RKO (cell line): ENCODE results near the gene SCARF2.
"Not testable (repeated sequence)": the region's sequence is repeated elsewhere in the genome, so short reads cannot be mapped to it uniquely, and the experiment has no call there.

ENCODE experiments used
- DNase-seq: peaks from one replicate; pipeline ENCODE4 v3.0.0-alpha.2; 2016; ENCODE audit warnings: low spot score

SCARF2 gene, protein sequence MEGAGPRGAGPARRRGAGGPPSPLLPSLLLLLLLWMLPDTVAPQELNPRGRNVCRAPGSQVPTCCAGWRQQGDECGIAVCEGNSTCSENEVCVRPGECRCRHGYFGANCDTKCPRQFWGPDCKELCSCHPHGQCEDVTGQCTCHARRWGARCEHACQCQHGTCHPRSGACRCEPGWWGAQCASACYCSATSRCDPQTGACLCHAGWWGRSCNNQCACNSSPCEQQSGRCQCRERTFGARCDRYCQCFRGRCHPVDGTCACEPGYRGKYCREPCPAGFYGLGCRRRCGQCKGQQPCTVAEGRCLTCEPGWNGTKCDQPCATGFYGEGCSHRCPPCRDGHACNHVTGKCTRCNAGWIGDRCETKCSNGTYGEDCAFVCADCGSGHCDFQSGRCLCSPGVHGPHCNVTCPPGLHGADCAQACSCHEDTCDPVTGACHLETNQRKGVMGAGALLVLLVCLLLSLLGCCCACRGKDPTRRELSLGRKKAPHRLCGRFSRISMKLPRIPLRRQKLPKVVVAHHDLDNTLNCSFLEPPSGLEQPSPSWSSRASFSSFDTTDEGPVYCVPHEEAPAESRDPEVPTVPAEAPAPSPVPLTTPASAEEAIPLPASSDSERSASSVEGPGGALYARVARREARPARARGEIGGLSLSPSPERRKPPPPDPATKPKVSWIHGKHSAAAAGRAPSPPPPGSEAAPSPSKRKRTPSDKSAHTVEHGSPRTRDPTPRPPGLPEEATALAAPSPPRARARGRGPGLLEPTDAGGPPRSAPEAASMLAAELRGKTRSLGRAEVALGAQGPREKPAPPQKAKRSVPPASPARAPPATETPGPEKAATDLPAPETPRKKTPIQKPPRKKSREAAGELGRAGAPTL

DNA sequence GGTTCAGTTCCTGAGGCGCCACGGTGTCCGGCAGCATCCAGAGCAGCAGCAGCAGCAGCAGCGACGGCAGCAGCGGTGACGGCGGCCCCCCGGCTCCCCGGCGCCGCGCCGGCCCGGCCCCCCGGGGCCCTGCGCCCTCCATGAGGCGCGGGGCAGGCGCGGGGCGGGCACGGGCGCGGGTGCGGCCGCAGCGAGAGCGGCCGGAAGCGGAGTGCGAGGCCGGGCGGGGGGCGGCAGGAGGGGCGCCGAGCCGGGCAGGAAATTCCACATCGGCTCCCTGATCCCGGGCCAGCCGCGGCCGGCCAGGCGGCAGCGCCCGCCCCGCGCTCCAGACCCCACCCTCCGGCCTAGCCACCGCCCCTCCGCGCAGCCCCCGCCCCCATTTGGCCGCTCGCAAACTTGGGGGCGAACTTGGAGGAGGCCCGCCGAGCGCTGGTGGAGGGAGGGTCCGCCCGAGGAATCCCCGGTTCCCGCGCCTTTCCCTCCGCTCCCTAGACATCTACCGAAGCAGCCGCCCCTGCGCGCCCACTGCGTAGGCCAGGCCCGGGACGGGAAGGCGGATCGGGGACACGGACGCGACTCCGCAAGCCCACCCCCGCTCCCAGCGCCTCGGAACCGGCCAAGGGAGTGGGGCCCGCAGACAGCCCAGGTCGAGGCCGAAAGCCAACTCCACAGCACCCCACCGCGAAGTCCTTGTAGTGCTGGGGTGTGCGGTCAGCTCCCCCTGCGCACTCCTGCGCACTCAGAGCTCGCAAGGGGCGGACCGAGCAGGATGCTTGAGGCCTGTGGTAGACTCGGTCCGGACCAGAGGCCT, at the start of gene SCARF2:
Gene SCARF2, minus strand, starts transcription at position 213 of the 814 bp plus-strand sequence. Its CDS starts 71 bp downstream, at position 142.
- DNase-seq, result no peak

DNA sequence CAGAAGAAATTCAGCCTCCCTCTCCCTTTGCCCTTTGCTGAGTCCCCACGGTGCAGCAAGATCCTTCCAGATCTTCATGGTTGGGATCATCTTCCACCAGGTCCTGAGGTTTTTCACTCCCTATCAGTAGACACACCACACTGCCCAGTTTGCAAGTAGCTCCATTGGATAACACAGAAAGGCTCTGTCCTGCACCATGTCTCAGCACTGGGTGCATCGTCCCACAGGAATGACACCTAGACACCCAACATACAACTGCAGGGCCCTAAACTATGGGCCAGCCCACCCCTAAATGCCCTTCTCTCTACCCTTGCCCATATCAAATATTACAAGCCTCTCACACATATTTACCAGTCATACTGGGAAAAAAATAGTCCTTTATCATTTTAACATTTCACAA, 48.6 kb upstream of the SCARF2 start:
- no peak for DNase-seq

DNA sequence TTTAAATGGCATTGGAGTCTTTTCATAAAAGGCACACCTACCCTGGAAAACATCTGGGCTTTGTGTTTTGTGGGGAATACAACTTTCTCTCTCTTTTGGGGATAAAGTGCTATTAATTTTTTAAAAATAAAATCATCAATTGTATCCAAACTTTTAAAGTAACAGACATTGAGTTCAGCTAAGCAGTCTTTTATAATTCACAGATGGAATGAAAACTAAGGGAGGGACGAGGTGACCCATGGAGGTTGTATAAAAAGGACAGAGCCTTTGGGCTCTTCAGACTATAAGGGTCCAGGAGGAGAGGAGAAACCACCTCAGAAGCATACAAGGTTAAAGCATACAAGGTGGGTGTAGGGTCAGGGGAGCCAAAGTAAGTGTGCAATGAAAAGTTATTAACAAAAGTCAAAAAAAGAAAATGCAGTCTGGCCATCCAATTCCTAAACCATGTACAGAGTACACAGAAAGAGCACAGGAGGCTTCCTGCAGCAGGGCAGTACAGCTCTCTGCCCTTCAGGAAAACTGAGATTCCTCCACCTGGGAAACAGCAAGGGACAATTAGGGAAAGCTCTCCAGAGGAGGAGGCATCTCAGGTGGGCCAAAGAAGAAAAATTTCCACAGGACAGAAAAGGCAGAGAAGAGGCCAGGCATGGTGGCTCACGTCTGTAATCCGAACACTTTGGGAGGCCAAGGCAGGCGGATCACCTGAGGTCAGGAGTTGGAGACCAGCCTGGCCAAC, 47.5 kb upstream of the SCARF2 start:
- DNase-seq, result no peak

DNA sequence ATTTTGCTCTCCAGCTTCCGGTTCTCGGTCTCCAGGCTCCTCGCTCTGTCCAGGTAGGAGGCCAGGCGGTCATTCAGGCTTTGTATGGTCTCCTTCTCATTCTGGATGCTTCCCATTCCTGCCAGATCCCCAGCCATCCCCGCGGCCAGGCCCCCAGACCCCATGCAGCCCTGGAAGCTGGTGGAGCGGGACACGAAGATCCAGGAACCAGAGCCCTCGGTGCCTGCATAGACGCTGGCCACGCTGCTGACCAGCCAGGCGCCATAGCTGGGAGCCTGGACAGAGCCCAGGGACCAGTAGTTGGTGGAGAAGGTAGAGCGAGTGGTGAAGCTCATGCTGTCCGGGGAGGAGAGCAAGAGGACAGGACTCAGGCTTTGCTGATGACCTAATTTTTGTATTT, 46.1 kb upstream of the SCARF2 start:
- no peak for DNase-seq

DNA sequence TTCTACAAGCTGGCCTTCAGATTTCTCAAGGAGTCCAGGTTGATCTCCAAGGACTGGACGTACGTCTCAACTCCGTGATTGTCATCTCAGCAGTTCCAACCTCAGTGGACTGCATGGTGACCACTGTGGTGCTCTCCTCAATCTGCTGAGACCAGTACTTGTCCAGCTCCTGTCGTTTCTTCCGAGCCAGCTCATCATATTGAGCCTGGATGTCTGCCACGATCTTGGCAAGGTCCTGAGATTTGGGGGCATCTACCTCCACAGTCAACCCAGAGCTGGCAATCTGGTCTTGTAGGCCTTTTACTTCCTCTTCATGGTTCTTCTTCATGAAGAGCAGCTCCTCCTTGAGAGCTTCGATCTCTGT, 45.5 kb upstream of the SCARF2 start:
- not testable (repeated sequence) for DNase-seq

DNA sequence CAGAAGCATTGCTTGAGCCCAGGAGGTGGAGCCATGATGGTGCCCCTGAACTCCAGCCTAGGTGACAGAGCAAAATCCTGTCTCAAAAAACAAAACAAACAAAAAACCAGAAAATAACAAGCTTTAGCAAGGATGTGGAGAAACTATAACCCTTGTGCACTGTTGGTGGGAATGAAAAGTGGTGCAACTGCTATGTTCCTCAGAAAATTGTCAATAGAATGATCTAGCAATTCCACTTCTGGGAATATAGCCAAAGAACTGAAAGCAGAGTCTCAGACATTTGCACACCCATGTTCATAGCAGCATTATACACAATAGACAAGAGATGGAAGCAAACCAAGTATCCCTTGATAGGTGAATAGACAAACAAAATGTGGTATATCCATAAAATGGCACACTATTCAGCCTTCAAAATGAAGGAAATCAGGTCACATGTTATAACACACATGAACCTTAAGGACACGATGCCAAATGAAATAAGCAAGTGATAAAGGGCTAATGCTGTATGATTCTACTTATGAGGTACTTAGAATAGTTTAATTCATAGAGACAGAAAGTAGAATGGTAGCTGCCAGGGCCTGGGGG, 42.1 kb upstream of the SCARF2 start:
- no peak for DNase-seq

DNA sequence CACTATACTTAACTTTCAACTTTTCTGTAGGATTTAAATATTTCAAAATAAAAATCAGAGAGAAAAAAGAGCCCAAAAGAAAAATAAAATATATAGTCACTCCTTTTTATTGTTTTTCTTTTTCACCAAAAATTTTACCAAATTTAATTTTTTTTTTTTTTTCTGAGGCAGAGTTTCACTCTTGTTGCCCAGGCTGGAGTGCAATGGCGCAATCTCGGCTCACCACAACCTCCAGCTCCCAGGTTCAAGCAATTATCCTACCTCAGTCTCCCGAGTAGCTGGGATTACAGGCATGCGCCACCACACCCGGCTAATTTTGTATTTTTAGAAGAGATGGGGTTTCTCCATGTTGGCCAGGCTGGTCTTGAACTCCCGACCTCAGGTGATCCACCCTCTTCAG, 40.4 kb upstream of the SCARF2 start:
- not testable (repeated sequence) for DNase-seq

DNA sequence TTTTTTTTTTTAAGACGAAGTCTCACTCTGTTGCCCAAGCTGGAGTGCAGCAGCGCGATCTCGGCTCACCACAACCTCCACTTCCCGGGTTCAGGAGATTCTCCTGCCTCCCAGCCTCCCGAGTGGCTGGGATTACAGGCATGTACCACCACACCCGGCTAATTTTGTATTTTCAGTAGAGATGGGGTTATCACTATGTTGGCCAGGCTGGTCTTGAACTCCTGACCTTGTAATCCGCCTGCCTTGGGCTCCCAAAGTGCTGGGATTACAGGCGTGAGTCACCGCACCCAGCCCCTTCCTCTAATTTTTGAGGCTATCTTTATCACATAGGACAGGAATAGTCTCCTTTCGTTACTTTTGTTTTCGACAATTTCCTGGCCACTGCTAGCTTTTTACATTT, 37.9 kb upstream of the SCARF2 start:
- not testable (repeated sequence) for DNase-seq

DNA sequence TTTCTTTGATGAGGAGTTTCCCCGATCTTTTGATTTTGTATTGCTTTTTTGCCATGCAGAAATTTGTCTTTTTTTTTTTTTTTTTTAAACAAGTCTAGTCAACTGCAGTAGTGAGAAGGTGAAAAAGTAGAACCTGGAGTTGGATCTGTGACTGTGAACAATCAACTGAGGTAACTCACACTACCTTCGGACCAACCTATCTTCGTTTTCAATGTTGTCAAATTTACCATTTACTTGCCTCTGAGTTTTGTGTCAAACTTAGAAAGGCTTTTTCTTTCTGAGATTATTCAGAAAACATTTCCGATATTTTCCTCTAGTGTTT, 37.5 kb upstream of the SCARF2 start:
- no peak for DNase-seq

DNA sequence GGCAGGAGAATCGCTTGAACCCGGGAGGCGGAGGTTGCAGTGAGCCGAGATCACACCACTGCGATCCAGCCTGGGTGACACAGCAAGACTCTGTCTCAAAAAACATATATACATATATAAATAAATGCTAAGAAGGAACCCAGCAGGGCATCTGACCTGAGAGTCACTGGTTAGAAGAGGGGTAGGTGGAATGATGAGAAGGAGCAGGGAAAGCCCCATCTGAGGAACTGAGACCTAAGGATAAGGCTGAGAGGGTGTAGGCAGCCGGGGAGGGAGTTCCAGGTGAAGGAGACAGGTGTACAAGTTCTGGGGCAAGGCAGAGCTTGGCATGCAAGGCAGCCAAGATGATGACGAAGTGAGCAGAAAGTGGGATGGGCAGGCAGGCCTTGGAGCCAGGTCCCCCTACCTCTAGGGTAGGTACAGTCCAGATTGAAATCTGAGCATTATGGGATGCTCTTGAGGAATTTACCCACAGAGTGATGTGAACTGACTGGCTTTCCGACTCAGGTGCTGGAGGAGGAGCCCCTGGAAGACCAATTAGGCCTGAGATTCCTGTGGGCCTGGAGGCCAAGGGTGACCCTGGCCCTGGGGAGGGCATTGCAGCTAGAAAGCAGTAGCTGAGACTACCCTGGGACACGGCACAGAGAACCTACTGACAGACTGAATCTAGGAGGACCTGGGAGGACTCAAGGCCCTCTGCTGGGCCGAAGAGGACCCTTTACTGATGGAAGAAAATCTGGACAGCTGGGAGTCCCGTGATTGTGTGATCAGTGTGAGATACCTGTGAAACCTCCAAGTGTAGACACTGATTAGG, 35.2 kb upstream of the SCARF2 start:
- no peak for DNase-seq

DNA sequence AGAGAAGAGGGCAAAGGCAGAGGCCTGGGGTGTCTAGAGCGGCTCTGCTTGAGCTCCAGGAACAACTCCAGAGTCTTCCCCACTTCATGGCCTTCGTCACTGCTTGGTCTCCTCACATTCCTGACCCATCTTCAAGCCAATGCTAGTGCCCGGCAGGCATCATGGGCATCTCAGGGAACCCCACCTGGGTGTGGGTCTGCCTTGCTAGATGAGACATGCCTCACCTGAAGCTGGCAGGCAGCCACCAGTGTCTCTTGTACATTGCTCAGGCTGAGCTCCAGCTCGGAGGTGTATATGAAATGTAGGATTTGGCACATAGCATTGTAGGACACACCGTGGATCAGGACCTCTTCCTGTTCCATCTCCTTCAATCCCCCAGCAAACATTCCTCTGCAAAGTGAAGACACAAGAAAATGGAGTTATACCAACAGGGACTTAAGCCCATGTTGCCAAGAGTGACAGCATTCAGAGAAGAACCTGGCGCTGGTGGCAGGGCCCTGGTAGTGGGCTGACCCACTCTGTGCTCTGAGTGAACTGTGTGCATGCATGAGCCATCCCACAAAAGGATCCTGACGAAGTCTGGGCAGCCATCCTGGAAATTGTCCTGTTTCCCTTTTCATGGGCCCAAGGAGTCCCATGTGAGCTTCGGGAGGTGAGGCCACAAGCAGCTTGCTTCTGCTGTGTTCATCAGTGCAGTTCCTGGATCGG, 33.7 kb upstream of the SCARF2 start:
- no peak for DNase-seq

DNA sequence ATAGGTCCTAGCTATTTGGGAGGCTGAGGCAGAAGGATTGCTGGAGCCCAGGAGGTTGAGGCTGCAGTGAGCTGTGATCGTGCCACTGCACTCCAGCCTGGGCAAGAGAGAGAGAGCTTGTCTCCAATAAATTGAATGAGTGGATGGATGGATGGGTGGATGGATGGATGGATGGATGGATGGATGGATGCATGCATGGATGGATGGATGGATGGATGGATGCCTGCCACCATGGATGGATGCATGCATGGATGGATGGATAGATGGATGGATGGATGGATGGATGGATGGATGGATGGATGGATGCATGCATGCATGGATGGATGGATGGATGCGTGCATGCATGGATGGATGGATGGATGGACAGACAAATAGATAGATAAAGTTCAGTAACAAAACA, 32.9 kb upstream of the SCARF2 start:
- DNase-seq, result not testable (repeated sequence)

DNA sequence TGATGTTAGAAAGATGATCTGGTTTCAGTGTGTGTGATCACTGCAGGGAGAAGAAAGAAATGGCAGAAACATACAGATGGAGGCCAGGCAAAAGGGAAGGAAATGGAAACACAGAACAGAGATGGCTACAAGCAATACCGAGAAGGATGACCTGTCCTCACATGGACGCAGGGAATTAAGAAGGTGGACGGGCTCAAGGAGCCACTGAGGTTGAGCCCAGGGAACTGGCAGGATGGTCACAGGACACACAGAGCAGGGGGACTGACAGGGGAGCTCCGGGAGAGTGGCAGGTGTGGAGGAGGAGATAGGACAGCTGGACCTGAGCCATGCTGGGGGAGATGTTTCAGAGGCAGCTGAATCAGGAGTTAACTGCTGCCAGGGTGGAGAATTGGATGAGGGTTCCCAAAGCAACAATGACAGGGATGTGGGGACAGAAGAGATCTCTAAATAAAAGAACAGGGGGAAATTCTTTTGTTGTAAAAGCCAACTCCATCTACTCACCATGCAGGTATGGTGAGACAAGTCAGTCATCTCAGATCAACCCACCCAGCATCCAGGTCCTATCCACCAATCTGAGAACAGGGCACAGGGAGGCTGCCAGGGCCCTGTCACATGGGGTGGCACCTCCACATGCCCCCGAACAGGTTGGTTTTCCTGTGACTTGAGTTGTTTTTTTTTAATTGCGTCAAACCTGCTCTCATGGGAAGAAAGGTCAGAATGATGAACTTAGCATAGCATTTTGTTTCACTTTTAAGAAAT, 31.7 kb upstream of the SCARF2 start:
- DNase-seq, result no peak

DNA sequence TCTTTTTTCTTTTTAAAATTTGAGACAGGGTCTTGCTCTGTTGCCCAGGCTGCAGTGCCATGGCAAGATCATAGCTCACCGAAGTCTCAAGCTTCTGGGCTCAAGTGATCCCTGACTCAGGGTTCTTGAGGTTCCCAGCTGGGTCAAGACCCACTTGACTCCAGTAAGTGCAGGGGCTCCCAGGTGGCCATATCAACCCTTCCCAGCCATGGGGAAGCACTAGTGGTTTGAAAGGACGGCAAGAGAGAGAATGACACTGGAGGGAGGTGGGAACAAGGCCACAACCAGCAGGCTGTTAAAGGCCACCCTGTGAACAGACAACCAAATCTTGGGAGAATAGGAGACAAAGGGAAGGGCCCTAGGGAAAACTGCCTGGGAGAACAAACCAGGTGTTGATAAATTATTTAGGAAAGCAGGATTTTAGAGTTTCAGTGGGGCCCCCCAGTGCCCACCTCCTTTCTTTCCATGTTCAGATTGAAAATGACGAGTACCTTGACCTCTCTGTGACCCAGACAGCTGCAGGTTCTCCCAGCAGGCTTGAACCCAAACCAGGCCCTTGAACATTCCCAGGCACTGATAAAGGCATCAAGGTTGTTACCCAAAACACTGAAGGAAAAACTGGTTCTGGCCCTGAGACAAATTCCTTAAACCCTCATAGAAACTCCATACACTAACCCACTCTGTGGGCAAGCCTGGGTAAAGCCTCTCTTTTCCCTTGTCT, 29.2 kb upstream of the SCARF2 start:
- DNase-seq, result no peak

DNA sequence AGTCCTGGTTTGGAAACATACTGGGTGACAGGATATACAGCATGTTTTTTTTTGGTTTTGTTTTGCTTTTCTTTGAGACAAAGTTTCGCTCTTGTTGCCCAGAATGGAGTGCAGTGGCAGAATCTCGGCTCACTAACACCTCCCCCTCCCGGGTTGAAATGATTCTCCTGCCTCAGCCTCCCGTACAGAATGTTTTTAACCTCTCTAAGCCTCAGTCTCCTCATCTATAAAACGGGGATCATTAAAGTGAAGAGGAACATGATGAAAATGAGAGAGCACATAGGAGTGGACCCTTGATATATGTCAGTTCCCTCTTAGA, 28.1 kb upstream of the SCARF2 start:
- no peak for DNase-seq

DNA sequence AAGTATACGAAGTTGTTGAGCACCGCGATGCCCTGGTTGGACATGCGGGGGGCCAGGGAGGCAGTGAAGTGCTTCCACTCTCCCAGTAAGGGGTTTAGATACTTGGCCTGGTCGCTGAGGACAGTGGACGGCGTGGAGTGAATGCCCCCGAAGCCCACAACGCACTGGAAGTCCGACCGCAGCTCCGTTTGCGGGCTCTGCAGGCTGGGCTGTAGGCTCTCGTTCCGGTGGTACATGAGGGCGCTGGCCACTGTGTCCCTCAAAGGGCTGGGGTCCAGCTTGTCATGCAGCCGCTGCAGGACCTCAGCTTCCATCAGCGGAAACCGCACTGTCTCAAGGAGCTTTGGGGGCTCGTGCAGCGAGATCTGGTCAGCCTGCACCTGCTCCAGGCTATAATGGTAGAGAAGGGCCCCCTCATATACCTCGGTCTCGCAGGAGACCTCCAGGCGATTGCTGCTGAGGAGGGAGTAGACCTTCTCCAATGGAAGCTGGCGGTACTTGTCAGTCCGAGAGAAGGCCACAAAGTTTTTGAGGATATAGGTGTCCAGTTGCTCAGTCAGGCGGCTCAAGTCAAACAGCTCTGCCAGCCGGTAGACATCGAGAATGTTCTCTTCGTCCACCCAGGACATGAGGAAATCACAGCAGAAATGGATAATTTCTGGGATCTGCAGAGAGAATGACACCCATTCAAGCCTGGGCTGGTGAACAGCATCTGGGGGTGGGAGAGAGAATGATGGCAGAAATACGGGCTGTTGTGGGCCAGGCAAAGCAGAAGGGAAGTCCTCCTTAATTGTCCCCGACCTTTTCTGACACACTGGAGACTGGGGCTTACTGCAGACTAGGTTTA, 27.5 kb upstream of the SCARF2 start:
- DNase-seq, result no peak

DNA sequence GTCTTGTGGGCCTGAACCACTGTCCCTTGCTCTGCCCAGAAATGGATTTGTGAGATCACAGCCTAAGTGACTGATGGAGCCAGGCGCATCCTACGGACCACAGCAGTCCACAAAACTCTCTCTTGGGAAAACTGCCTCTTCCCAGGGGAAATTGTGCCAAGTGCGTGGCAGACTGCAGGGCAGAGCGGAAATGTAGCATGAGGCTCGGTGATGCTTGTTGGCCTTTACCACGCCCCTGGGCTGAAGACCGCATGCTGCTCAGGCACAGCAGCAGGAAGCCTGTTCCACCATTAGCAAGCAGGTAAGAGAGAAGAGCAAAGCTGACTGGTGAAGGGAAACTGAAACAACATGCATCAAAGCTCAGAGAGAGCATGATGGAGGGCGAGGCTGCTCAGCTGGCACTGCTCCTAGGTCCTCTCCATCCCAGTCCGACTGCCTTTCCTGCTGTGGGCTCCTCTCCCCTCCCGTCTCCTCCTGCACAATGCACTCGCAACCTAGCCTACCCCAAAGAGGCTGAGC, 26.5 kb upstream of the SCARF2 start:
- no peak for DNase-seq
